GM10847 (cell line): Measurements from ENCODE around the gene PSAPL1.

Experiments used
- POLR2A ChIP-seq: IDR thresholded peaks from 2 replicates; pipeline ENCODE4 v1.6.1; 2011; ENCODE audit not compliant: insufficient read length; ENCODE audit errors: extremely low read depth

Gene PSAPL1

DNA sequence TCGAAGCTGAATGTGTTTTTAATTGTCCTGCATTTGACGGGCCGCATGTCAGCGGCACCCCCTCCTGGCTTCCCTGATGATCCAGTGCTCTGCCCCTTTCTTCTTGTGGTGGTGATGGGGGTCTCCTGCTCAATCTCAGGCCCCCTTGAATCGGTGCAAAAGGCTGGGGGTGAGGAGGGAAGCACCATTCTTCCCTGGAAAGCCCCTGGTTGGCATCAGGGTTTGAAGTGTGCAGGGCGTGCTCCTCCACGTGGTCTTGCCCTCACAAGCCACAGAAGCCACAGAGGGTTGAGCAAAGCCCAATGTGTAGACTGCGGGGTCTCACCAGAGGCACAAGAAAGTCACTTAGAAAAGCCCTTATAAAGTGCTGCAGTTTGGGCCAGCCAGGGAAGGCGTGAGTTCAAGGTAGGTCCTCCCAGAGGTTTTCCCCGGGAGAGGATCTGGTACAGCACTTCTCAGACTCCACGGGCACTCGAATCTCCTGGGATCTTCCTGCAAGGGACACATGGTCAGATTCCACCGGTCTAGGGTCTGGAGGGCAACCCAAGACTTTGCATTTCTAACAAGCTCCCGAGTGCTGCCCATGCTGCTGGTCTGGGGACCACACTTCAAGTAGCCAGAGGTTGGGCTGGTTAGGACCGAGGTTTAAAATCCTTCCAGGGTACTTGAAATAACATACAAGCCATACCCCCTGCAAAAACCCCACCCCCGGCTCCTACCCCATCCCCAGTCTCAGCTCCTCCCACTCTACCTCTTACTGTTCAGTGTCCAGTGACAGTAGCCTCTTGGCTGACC is 35.1 kb downstream of the PSAPL1 start:
- no peak for TF ChIP-seq POLR2A

DNA sequence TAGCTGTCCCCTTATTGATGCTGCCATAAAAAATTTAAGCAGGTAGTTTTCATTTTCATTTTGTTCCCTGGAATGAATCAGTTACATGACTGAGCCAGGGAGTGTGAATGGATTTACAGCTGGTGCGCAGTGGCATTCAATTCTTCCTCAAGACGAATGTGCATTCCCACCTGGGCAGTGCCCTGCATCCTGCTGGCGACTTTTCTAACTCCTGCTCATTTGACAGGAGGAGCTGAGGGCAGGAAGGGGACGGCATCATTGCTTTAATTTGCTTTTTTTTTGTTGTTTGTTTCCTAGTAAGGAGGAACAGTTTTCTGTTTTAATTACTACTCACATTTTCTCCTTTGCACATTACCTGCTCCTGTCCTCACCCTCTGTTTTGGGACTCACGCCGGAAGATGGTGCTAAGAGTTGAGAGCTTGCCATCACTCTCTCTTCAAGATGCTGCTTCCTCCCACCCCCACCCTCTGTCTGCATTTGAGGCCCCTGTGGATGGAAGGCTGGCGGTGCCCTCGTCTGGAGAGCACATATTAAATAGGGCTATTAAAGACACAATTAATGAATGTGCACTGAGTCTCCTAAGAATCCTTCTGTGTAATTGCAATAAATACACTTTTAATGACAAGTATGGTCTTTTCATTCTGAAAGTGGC is 35.8 kb downstream of the PSAPL1 start:
- TF ChIP-seq POLR2A, result no peak

DNA sequence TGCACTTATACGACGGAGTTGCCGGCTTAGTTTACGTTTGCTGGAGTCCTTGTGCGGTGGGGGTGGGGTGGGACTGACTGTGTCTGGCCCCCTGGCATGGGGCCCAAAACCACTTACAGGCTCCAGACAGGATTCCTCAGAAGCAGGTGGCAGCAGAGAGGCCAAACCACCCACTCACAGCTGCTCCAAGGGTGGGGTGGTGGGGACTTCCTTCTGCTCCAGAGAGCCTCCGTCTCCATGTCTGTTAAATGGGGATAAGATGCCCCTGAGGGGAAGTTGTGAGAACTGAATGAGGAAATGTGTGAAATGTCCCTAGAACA is 36.7 kb downstream of the PSAPL1 start:
- TF ChIP-seq POLR2A, result no peak

DNA sequence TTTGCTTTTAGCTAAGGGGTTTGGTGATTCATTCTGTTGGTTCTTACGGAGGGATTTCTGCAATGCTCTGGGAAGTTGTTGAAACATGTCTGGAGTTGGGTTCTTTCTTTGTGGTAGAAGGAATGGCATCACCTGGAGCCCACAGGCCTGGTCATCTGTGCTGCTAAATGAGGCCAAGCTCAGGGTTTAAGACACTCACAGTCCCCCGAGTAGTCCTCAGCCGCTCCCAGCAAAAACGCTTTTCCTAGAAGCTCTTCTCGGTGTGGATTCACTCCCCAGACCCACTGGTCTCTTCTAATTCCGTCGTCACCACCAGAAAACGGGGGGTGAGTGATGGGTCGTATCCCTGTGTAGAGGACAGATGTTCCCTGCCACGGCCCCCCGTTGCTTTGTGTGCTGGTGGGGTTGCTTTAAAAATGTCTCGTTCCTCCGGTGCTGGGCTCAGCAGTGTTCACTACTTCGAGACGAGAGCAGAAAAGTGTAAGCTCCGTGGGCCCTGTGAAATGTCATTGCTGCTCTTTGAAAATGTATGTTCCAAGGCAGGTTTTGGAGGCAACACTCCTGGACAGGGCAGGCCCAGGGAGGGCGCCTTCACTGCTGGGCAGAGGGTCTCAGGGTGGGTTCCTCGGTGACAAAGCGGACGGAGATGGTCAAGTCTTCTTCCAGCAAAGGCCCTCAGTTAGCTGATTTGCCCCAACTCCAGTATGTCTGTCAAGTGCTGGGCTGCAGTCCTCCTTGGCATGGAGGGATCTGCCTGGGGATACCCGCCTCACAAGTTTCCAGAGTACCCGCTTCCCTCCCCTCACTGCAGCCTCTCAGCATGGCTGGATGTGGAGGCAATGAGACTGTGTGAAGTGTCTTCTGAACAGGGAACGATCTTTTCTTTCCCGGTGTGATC is 37.3 kb downstream of the PSAPL1 start:
- TF ChIP-seq POLR2A, result no peak

DNA sequence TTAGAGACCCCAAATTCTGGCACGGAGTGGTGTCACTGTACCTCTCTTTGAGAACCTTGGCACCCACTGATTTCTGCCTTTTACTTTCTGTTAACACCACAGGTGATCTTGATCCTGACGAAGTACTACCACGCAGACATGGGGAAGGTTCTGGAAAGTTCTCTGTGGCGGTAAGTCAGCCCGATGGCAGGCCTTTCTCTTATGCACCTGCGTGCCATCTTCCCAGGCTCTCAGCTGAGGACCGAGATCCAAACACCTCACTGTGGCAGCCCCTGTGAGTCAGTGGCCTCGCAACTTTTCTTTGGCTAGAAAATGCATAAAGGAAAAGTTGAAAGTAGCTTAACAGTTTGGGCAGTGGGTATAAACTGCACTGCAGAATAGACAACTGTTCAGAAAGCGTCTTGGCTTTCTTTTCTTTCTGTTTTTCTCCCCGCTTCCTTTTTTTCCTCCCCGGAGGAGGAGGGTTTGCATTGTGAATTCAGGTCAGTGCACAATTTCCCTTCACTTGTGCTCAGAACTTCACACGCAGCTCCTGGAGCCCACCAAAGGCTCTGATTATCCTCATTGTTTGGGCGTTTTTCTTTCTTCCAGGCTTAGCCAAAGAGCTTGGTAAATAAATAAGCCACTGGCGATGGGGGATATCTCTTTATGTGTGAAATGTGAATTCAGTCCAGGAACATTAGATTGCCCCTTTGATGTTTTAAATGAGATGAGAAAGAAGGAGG is 38.4 kb downstream of the PSAPL1 start:
- TF ChIP-seq POLR2A, result no peak

DNA sequence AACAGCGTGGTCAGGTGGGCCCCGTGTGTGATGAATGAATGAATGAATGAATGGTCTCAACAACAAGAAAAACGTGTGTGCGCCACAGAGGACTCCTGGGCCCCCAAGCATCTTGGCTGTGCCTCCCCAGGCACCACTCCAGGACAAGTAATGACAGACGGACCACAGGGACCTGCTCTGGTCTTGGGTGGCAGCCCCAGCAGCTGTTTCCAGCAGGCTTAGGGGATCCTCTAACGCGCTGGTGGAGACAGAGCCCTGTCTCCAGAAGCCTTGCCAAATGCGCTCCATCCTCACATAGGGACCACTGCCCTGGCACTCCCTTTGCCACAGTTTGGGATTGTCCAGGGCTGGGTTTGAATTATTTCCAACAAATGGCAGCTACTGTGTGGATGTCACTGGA is 39.1 kb downstream of the PSAPL1 start:
- TF ChIP-seq POLR2A, result no peak

DNA sequence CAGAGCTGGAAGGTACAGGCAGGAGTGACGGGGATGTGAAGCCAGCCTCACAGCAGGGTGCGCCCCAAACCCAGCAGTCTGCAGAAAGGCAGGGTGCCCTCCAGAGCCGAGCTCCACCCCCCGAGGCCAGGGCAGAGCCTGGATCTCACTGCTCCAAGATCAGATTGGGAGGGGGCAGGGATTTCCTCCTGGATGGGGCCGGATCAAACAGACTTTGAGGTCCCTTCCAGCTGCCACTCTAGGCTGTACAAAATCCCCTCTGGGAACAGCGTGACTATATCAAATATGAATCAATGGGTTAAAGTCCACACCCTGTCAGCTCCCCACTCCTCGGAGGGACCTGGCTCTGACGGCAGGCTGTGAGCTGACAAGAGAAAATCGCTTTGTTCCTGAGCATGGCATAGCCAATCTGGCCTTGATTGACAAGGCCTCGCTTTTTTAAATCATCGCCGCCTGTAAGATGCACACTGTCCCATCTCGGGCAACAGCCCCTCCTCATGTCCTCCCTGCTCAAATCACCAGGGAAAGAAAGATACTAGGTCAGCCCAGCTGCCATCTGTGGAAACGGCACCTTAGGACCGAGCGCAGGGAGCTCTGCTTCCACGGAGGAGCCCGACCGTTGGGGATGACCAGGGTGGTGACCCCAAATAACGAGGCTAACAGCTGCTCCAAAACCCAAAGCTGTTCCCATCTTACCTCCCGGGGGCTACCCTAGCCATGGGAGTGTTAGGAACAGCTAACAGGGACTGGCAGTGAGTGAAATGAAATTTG is 39.9 kb downstream of the PSAPL1 start:
- no peak for TF ChIP-seq POLR2A

DNA sequence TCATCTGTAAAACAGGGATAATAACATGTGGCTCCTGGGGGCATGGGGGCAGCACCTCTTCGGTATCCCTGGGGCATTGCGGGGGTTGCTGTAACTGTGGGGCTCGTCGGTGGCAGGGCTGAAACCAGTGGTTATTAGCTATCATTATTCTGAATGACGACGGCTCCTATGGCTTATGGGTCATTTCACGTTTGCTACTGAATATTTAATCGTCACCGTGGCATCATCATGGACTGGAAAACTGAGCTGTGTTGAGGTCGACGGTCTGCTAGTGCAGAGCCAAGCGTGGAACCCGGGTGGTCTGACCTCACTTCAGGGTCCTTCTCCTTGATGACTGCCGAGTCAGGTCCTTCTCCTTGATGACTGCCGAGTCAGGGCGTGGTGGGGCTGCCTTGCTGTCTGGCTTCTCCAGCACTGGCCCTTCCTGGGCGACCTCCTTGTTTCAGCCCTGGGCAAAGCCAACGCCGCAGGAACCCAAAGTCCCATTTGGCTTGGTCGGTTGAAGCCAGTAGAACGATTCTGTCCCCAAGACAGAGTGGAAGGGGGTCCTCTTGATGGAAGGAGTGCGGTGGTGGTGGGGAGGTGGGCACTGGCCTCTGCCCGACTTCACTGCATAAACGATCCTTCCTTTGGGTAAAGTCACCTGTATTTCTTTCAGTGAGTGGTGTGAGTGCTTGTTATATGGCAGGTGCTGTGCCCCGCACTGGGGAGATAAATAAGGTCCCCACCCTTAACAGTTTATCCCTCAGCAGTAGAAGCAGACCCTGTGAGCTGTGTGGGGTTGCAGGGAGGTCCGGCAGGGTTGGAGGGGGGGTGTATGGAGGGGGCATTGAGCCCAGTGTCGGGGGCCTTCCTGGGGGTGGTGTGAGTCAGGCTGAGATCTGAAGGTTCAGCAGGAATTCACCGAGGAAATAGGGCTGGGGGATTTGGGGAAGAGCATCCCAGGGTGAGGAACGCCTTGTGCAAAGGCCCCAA is 40.8 kb downstream of the PSAPL1 start:
- TF ChIP-seq POLR2A, result no peak

DNA sequence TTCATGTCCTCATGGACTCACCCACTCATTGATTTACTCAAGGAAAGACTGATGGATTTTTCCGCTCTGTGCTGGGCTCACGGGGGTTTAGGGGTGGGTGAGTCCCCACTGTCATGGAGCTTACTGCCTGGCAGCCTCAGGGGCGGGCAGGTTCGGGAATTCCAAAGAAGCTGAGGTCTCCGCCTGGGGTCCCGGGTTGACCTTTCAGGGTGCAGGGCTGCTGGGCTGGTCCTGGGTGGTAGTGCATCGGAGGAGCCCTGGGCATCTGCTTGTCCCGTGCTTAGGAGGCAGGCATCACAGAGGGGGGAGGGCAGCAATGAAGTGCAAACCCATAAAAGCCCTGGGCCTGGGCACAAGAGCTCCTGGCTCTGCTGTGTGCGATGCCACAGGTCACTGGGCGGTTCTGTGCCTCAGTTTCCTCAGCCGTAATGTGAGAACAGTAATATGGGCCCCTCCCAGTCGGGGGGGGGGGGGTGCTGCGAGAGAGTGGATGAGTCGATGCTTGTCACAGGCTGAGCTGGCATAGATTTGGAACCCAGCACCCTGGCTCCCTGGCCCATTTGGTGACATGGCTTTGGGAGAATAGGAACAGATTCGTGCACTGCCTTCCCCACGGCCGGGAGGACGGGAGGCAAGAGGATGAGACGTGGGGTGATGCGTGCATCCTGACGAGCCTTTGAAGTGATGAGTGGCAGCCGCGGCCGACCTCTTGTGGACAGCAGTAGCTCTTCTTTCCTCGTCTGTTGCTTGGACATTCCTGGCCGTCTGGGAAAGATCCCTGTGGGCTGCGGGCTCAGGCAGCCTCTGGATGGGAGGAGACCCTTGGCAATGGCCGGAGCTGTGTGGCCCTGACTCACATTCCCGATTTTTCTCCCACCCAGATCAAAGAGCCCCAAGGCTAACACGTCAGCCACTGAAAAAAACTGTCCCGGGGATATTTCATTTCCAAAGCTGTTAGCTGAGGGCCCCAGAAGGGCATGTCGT is 42.0 kb downstream of the PSAPL1 start:
- TF ChIP-seq POLR2A, result no peak

DNA sequence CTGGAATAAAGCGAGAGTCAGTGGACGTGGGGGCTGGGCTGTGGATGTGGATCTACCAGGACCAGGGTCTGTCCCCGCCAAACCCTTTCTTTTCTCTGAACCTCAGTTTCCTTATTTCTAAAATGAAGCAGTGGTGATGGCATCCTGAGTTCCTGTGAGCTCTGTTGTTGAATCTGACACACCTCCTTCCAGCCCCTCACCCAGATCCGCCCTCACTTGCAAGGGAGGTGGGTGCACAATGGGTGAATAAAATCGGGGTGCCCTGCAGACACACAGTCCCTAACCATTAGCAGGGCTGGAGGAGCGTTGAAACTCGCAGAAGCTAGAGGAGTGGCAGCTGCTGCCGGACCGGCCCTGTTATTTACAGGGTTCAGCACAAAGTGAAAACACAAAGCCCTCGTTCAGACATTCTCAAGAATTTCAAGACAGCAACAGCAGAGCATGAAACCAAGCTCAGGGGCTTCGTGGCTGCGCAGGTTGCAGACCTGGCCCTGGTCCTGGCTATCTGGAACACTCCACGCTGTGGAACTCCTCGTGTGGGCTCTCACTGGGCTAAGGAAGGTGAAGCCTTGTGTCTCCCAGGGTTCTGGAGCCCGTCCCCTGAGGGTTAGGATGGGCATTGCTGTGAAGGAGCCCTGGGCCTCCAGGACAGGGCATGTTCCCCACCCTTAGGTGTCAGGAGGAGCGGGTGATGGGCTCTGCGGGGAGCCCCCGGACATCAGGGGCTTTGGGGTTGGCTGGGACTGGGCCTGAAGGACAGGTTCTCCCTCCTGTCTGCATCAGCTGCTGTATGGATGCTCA is 42.9 kb downstream of the PSAPL1 start:
- TF ChIP-seq POLR2A, result no peak

DNA sequence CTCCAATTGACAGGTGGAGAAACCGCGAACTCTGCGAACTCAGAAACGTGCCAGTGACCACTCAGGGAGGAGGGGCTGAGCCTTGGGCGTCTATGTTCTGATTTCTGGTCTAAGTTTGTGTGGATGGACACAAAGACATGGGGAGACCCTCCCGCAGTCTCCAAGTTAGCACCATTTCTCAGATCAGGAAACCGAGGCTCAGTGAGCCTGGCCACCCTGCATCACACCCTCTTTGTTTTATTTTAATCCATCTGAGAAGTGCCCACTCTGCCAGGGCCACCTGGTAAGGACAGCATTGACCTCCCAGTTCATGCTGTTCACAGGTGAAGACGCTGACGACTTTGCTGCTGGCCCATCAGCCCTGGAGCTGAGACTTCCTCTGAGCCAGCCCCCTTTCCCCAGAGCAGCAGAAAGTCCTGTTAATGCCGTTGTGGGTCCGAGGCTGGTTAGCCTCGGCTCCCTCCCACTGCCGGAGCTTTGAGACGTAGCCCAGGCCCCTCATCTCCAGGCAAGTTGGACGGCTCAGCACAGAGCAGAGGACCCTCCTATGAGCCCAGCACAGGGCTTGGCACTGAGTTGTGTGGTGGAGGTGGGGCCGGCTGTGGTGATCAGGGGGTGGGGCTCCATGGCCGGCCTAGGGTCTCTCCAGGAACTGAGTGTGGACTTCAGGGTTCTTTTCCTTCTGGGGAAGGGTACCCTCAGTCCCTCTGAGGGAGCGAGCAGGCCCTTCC is 43.7 kb downstream of the PSAPL1 start:
- no peak for TF ChIP-seq POLR2A

DNA sequence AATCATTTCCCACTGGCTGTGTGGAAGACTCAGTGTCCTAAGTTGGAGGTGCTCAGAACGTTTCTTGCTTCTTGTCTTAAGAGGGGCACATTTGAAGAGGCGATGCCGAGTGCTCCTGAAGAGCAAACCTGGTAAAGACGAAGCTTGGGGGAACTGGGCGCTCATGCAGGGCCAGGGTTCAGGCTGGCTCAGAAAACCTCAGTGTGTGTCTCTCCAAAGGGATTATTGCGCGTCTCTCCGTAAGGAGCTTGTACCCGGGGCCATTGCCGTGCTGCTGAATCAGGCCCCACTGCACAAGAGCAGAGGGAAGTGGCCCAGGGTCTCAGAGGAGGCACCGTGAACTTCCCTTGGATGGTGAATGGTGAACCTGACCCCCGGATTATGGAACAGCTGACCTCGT is 44.4 kb downstream of the PSAPL1 start:
- no peak for TF ChIP-seq POLR2A
